NOMO-1 treated with dmso at 0.1 percent for 144 hours (cell line): ENCODE results near the gene KRT34.

ENCODE experiments used
- DNase-seq: peaks from one replicate; lab custom pipeline; 2025; ENCODE audit not compliant: unreplicated experiment; lab: John Stamatoyannopoulos, UW

KRT34 gene

DNA sequence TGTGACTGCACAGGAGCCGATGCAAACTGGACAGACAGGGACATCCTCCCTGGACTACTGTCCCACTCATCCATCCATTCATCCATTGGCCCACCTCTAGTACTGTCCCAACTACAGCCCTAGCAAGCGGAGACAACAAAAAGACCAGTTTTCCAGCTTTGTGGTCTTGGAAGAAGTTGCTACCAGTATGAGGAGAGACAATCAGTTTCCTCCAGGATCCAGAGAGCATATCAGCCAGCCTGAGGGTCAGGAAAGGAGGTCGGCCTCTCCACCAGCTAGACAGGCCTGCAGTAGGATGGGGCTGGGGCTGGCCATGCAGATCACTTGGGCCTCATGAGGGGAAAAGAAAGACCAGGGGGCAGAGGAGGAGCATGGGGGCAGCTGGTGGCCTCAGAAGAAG, 48.3 kb downstream of the KRT34 start:
- DNase-seq: no peak

DNA sequence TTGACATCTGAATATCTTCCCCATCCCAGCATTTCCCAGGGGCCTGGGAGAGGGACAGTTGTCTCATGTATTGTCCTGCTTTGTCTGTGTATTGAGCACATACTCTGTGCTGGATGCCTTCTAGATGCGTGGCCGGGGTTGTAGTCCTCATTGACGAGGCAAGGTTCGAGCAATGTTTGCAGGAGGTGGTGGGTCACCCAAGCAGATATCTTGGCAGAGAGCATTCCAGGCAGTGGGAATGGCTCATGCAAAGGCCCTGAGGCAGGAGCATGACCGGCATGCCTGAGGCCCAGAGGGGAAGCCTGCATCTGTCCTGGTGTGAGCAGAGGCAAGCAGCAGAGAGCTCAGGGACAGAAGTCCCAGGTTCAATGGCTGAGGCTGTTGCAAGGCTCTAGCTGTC, 49.0 kb downstream of the KRT34 start:
- no peak for DNase-seq

DNA sequence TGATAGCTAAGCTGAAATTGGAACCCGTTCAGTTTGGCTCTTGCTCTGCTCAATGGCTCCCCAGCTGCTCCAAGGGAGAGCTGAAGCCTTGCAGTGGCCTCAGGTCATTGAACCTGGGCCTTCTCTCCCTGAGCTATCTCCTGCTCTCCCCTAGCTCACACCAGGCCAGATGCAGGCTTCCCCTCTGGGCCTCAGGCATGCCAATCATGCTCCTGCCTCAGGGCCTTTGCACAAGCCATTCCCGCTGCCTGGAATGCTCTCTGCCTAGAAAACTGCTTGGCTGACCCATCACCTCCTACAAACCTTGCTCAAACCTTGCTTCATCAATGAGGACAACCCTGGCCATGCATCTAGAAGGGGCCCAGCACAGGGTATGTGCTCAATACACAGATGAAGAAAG, 49.9 kb downstream of the KRT34 start:
- no peak for DNase-seq

- no peak for DNase-seq
Observed at GRCh38 chr17:41331606-41332005, 50.5 kb downstream of the KRT34 start.

DNA sequence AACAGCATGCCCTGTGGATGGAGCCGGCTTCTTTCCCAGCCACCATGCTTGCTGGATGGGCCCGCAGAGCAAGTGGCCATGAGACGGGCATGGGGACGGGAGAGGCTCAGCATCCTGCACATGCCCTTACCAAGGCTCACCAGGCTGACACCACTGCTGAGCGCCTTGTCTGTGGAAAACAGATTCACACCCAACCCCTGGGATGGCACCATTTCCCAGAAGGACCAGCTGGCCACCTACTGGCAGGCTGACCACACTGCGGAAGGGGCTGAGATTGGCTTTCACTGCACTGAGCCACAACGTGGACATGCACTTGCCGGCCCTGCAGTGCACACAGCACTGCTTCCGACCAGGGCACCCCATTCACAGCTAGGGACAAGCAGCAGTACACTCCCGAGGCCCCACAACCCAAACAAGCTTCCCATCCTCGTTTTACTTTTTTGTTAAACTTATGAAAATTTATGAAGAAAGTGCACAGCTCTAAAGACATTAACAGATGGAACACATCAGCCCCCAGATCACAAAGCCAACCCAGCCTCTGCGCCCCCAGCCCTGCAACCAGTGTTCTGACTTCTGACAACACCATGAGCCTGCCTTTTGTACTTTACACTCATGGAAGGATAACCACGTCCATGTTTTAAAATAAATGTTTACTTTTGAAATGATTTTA, 52.7 kb downstream of the KRT34 start:
- DNase-seq: no peak

DNA sequence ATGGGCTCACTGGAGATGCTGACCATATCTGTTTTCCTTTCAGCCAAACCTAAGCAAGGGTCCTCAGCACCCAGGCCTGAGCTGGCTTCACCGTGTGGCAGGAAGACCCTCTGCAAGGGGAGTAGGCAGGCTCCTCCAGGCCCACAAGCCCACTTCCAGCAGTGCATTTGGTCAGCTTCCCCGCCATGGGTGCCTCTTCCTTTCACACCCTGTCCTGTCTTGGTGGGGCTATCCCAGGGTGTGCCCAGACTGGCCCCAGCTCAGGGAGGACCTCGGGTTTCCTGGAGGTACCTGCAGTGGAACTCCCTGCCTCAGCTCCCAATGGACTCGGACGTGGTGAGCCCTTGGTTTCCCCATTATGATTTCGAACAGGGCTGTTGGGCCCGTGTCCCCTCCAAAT, 53.9 kb downstream of the KRT34 start:
- DNase-seq: no peak
